PC-9 (cell line): Measurements from ENCODE around the gene CPPED1.

Experiments used
- EZH2 ChIP-seq: fragments of 200-600 bp; sonication (generic); IDR thresholded peaks from 2 replicates; pipeline ENCODE4 v1.8.0; 2017; ENCODE audit warnings: antibody characterized with exemption, low read depth
- TF ChIP-seq, protein P1 (sequence below): fragments of 200-600 bp; sonication (generic); conservative IDR thresholded peaks from 2 replicates; pipeline ENCODE4 v1.6.1; 2017; ENCODE audit warnings: mixed run types, antibody characterized with exemption, mild to moderate bottlenecking, moderate library complexity

DNA sequence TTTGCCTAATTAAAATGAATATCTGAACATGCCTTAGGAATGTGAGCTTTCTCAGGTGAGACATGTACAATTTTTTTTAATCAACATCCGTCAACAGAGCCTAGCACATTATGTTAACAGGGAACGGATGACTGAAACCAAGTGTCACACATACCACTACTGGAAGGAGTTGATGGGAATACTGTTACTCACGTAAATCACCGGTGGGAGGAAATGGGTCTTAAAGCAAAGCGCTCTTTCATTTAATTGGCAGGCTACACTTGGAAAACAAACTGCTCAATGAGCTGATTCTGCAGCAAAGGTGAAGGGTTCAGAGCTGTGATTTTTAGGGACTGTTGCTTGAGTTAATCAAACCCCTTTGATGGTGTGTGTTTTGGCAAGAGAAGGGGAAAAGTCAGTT is 4.8 kb downstream of the CPPED1 start:
- TF ChIP-seq EZH2, result no peak
- TF ChIP-seq, protein P1, sequence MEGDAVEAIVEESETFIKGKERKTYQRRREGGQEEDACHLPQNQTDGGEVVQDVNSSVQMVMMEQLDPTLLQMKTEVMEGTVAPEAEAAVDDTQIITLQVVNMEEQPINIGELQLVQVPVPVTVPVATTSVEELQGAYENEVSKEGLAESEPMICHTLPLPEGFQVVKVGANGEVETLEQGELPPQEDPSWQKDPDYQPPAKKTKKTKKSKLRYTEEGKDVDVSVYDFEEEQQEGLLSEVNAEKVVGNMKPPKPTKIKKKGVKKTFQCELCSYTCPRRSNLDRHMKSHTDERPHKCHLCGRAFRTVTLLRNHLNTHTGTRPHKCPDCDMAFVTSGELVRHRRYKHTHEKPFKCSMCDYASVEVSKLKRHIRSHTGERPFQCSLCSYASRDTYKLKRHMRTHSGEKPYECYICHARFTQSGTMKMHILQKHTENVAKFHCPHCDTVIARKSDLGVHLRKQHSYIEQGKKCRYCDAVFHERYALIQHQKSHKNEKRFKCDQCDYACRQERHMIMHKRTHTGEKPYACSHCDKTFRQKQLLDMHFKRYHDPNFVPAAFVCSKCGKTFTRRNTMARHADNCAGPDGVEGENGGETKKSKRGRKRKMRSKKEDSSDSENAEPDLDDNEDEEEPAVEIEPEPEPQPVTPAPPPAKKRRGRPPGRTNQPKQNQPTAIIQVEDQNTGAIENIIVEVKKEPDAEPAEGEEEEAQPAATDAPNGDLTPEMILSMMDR, result no peak
